NCI-H524 treated with DMSO at 0.1 percent for 48 hours (cell line): ENCODE results near the gene FKBP1A.

Source experiments
- DNase-seq: peaks from one replicate; lab custom pipeline; 2025; lab: John Stamatoyannopoulos, UW

FKBP1A gene

GRCh38 chr20:1383623-1384404, 9.0 kb downstream of the FKBP1A start:
- no peak for DNase-seq

- no peak for DNase-seq
Measured at GRCh38 chr20:1382670-1383069, 10.2 kb downstream of the FKBP1A start.

DNA sequence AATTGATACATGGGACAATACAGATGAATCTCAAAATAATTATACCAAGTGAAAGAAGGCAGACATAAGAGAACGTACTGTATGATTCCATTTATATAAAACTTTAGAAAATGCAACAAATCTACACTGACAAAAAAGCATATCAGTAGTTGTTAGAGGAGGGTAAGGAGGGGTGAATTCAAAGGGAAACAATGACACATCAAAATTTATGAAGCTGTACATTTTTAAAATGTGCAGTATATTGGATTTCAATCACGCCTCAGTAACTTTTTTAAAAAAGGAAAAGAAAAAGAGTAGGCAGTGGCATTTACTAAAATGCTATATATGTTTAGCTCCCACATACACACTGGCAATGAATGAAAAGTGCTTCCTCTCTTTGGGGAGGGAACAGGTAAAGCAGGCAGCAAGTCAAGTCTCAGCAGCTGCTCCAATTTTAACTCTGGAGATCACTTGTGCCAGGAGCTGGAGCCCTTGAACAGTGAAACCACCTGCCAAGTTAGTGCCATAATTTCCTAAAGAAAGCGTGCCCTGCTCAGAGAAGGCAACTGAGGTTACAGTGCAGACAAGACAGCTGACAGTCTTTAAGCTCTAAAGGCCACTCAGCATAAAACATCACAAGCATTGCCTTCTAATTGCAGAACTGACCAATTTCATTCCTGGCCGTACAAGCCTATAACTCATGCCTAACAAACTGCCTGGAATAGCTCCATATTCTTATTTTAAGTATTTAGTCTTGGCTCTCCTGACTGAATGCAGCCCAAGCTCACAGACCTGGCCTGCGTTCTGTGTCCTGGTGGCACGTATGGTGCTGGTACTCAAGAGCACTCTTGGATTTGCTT, 10.9 kb downstream of the FKBP1A start:
- DNase-seq = peak; percentile 41

GRCh38 chr20:1378735-1379125, 14.1 kb downstream of the FKBP1A start:
- DNase-seq = no peak

DNA sequence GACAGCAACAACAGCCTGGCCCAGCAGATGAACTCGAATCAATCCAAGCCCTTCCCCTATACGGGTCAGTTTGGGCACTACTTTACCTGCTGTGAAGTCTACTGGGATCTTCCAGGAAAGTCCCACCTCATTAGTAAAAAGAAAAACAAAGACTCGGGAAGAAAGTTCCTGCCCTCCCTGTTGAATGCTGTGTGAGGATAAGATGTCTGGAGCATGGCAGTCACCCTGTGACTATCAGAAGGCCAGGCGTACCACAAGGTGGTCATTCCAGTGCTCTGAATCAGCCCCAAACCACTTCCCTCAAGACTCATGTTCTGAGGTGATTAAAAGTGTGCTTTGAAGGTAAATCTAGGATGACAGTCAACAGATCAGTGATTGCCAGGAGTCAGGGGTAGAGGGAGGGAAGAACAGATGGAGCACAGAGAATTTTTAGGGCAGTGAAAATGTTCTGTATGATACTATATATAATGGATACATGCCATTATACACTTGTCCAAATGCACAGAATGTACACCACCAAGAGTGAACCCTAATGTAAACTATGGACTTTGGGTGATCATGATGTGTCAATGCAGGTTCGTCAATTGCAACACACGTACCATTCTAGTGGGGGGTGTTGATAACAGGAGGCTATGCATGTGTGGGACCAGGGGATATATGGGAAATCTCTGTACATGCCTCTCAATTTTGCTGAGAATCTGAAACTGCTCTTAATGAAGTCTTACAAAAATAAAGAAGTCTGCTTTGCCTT, 14.7 kb downstream of the FKBP1A start:
- DNase-seq = no peak

- DNase-seq = no peak
Measured at GRCh38 chr20:1377341-1377871, 15.4 kb downstream of the FKBP1A start.

GRCh38 chr20:1376408-1377270, 16.2 kb downstream of the FKBP1A start:
- DNase-seq = no peak

DNA sequence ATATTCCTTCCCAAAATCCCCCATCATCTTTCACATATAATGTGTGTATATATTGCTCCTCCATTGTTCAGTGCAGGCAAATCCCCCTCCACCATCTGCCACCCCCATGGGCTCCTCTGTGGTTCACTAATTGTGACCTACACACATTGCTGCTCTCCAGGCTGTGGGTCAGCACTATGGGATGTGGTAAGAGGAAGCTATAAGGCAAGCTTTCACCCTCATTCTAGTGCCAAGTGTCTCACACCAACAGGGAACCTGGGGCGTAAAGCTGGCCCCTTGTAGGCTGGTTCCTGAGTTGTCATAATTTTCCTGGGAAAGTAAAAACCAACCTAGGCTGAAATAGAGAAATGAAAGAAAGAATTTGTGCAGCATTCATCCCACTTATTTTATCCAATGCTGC, 16.8 kb downstream of the FKBP1A start:
- no peak for DNase-seq

DNA sequence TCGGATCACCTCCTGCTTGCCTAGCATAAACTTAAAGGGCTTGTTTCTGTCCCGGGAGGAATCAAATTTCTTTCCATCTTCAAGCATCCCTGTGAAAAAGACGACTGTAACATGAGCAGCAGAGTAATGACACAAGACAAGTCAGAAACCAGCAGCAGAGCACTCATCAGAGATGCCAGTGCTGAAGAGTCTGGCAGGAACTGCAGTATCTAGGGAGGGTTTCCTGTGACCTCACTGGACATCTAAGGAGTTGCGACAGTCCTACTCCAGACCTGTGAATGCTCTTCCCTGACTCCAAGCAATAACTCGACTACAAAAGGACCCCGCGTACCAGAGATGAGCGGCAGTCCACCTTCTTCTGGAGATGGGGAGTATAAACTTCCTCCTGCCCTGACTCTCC, 17.3 kb downstream of the FKBP1A start:
- no peak for DNase-seq

DNA sequence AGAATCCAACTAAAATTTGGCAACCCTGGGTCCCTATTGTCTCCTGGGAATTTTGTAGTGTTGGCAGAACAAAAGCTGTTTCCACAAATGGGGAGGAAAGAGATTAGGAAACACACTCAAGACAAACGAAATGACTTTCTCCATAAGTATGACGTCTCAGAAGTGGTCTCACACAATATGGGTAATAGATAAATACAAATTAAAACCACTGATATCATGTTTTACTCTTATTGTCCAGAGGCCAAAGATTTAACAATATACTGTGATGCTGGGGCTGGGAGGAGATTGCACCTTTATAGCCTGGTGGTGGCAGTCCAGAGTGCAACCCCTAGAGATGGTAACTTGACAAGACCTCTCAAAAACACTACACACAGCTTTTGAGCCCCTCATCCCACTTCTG, 18.6 kb downstream of the FKBP1A start:
- DNase-seq = no peak

DNA sequence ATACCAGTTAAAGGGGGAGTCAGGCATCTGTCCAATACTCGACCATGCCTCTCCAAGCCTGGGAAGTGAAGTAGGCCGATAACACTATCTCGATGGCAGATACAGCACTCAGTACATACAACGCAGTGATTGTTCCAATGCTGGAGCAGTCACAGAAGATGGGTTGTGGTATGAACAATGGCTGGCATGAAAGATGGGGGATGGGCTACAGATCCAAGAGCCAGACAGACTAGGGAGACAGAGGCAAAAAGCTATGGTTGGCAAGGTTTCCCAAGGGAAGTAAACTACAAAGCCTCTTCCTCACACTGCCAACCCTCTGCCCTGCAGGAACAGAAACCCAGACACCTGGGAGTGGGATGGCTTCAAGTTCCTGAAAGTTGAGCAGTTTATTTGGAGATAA, 19.2 kb downstream of the FKBP1A start:
- DNase-seq = no peak

DNA sequence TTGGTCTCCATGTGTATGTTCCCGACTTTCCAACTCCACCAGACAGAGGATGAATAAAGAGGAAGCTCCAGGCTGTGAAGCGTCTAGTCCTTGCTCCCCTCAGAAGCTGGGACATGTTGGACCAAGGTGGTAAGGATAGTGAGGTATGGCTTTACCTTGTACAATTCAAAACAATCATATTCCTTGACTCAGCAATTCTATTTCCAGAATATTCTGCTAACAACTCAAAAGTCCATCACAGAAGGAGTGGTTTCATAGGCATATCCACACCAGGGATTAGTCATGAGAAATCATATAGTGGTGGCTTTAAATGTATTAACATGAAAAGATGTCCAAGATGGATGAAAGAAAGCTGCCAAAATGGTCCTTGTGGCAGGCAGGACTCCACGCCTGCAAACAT, 19.8 kb downstream of the FKBP1A start:
- DNase-seq = no peak

GRCh38 chr20:1371830-1372539, 20.9 kb downstream of the FKBP1A start:
- no peak for DNase-seq

DNA sequence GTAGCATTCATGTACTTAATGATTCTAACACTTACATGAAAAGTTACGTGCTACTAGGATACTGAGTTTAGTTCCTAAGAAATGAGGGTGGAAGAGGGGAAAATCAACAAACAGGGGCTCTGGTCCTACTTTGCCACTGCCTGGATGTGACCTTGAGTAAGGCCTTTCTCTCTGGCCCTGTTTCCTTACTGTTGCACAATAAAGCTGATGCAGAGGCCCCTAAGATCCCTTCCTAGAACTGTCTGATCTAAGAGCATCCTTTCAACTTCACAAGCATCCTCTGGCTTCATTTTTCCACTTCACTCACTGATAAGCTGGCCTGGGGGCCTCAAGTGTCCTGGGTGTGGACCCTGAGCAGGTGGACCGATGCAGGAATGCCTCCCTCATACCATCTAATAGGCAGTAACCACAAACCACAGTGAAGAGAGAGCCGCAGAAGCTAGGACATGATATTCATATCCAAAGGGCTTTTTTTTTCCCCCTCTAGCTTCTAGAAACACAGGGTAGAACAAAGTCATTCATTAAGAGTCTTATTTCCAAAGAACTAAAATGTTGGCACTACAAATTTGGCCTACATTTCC, 21.6 kb downstream of the FKBP1A start:
- DNase-seq = no peak

DNA sequence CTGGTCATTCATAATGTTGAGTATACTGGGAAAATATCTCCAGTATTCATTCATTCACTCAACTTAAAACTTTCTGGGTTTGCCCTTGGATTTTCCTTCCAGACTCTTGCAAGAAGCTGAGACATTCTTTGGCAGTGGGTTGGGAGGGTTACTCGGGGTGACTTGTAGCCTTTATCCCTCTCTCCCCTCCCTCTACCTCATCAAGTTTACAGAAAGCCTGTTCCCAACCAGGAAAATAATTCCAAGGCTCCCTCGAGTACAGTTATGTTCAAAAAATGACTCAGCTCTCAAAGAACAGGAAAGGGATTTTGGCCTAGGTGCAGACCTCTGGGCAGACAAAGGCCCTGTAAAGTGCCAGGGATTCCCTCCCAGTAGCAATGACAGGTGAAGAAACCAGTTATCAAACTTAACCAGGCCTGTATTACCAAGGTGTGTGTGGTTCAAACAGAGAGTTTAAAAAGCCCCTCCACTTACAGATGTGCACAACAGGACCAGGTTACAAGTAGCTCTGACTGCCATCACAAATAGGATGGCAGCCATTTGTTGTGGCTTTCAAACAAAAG, 22.2 kb downstream of the FKBP1A start:
- DNase-seq = no peak

DNA sequence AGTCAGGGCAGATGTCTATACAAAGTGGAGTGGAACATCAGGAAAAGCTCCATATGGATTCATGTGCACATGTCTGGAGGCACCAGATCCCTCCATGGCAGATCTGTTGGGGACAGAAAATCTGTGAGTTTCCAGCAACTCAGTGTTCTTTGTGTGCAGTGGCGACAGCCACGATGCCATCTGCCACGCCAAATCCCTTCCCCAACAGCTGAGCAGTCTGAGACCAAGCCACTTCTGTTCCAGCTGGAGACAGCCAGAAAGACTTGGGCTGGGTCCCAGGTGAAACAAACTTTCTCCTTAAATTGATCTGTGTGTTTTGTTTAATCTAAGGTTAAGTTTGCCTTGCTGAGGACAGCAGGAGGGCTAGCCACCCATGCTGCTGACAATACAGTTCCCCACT, 22.9 kb downstream of the FKBP1A start:
- peak; percentile 82 for DNase-seq

DNA sequence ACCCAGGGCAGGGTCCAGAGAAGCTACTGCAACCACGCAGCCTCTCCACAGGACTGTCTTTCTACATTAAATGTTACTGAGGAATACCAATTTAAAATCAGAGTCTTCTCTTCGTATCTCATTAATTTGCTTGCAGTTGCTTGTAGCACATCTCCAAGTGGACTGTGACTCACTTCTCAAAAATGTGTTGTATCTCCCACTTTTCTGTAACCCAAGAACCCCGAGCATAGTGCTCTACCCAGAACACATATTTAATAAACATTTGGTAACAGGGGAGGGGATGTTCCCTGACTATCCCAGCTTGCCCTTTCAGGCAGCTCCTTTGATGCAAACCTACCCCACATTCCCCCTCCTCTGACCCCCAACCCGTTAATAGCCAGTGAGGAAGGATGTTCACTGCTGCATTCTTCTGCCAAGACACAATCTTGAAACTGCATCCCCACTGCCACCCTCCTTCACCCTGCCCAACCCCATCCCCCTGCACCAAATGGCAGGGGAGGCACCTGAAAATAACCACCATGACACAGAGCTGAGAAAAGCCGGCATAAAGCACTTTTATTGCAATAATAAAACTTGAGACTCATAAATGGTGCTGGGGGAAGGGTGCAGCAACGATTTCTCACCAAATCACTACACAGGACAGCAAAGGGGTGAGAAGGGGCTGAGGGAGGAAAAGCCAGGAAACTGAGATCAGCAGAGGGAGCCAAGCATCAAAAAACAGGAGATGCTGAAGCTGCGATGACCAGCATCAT, 24.2 kb downstream of the FKBP1A start:
- DNase-seq = no peak

DNA sequence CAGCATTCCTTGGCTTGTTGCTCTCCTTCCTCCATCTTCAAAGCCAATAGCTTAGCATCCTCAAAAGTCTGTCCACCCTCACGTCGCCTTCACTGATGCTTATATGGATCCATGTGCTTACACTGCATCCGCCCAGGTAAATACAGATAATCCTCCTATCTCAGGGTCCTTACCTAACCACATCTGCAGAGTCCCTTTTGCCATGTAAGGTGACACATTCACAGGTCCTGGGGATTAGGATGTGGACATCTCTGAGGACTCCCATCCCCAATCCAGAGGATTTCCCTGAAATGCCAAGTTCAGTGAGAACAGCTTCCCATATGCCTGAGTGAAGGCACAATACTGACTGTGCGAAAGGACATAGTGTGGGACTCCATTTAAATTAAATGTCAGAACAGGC, 25.4 kb downstream of the FKBP1A start:
- no peak for DNase-seq

- DNase-seq = no peak
Measured at GRCh38 chr20:1364106-1364505, 28.7 kb downstream of the FKBP1A start.
